MM.1S (cell line): ENCODE results near the gene RECQL5.

ENCODE experiments used
- DNase-seq: peaks from one replicate; pipeline ENCODE4 v3.0.0-alpha.2; 2015
- H2AFZ ChIP-seq: fragments of 300-600 bp; sonication (generic); 2 replicates; pipeline ENCODE4 v1.6.0; 2016; ENCODE audit warnings: antibody characterized with exemption, low read length
- H3F3A ChIP-seq: fragments of 300-600 bp; sonication (generic); 2 replicates; pipeline ENCODE4 v1.6.1; 2016; ENCODE audit warnings: mild to moderate bottlenecking, antibody characterized with exemption, low read length, moderate library complexity, mixed read lengths; ENCODE audit not compliant: insufficient read depth
- H3K27ac ChIP-seq: fragments of 300-600 bp; sonication (generic); 2 replicates; pipeline ENCODE4 v1.5.1; 2016; ENCODE audit warnings: mild to moderate bottlenecking, low read length
- H3K27me3 ChIP-seq: fragments of 300-600 bp; sonication (generic); replicated peaks from 2 replicates; pipeline ENCODE4 v1.6.0; 2016; ENCODE audit warnings: low read length; ENCODE audit not compliant: insufficient read depth
- H3K36me3 ChIP-seq: fragments of 300-600 bp; sonication (generic); replicated peaks from 2 replicates; pipeline ENCODE4 v1.6.1; 2016; ENCODE audit warnings: mild to moderate bottlenecking, low read length, mixed read lengths; ENCODE audit not compliant: insufficient read depth
- H3K4me1 ChIP-seq: fragments of 300-600 bp; sonication (generic); 2 replicates; pipeline ENCODE4 v1.6.1; 2016; ENCODE audit warnings: low read length, mixed read lengths
- H3K4me2 ChIP-seq: fragments of 300-600 bp; sonication (generic); 2 replicates; pipeline ENCODE4 v1.6.0; 2016; ENCODE audit warnings: low read depth, low read length
- H3K4me3 ChIP-seq: fragments of 300-600 bp; sonication (generic); 2 replicates; pipeline ENCODE4 v1.5.1; 2016; ENCODE audit warnings: low read length, mixed read lengths
- H3K79me2 ChIP-seq: fragments of 300-600 bp; sonication (generic); 2 replicates; pipeline ENCODE4 v1.6.1; 2016; ENCODE audit warnings: mixed run types, low read length, mixed read lengths
- H3K9ac ChIP-seq: fragments of 300-600 bp; sonication (generic); 2 replicates; pipeline ENCODE4 v1.6.1; 2016; ENCODE audit warnings: low read length, mixed read lengths
- H3K9me2 ChIP-seq: fragments of 300-600 bp; sonication (generic); replicated peaks from 2 replicates; pipeline ENCODE4 v1.6.1; 2016; ENCODE audit warnings: mild to moderate bottlenecking, low read length, mixed read lengths; ENCODE audit not compliant: insufficient read depth
- H3K9me3 ChIP-seq: fragments of 300-600 bp; sonication (generic); replicated peaks from 2 replicates; pipeline ENCODE4 v1.6.1; 2016; ENCODE audit warnings: mild to moderate bottlenecking, low read length, mixed read lengths; ENCODE audit not compliant: insufficient read depth
- H4K20me1 ChIP-seq: fragments of 300-600 bp; sonication (generic); 2 replicates; pipeline ENCODE4 v1.6.1; 2016; ENCODE audit warnings: mild to moderate bottlenecking, low read length, moderate library complexity, mixed read lengths; ENCODE audit not compliant: insufficient read depth
- EZH2 ChIP-seq: fragments of 300-600 bp; sonication (generic); optimal IDR thresholded peaks from 2 replicates; pipeline ENCODE3; 2017; ENCODE audit warnings: low read depth, mild to moderate bottlenecking, antibody characterized with exemption, low read length, mixed read lengths
- EZH2phosphoT487 ChIP-seq: fragments of 300-600 bp; sonication (generic); IDR thresholded peaks from 2 replicates; pipeline ENCODE4 v1.6.1; 2018; ENCODE audit warnings: antibody characterized with exemption, low read length
- TF ChIP-seq, protein P1 (sequence below): fragments of 300-600 bp; sonication (generic); IDR thresholded peaks from 2 replicates; pipeline ENCODE4 v1.5.1; 2016; ENCODE audit warnings: antibody characterized with exemption, low read length, mixed read lengths

Gene RECQL5

DNA sequence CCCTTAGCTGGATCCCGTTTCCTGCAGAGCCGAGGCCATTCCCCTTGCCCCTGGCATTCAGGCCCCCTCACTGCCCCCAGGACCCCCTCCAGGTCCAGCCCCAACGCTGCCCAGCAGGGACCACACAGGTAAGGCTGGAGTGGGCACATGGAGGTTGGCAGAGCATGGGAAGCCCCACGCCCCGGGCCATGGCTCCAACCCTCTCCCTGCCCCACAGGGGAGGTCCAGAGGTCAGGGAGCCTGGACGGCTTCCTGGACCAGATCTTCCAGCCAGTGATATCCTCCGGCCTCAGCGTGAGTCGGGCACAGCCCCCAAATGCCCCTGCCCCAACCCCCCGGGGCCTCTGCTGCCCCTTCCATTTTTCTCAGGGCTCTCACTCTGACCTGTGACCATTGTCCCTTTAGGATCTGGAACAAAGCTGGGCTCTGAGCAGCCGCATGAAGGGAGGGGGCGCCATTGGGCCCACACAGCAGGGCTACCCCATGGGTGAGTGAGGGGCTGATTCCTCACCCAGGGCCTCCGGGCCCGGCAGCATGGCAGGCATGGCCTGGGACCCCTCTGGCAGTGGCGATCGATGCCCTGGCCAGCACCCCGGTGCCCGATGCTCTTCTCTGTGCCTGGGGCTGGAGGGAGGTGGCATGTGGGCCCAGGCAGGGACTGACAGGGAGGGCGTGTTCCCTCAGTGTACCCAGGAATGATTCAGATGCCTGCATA is 52.2 kb downstream of the RECQL5 start:
- H4K20me1 ChIP-seq: no peaks in the 10 kb centered on the region
- no peak overlapping the region for H3K4me3 ChIP-seq
- H3K27ac ChIP-seq: no peak overlapping the region
- H3K9me3 ChIP-seq: no peaks in the 10 kb centered on the region
- H3K9me2 ChIP-seq: no peaks in the 10 kb centered on the region
- no peak for TF ChIP-seq EZH2phosphoT487
- TF ChIP-seq EZH2: no peak
- TF ChIP-seq, protein P1, sequence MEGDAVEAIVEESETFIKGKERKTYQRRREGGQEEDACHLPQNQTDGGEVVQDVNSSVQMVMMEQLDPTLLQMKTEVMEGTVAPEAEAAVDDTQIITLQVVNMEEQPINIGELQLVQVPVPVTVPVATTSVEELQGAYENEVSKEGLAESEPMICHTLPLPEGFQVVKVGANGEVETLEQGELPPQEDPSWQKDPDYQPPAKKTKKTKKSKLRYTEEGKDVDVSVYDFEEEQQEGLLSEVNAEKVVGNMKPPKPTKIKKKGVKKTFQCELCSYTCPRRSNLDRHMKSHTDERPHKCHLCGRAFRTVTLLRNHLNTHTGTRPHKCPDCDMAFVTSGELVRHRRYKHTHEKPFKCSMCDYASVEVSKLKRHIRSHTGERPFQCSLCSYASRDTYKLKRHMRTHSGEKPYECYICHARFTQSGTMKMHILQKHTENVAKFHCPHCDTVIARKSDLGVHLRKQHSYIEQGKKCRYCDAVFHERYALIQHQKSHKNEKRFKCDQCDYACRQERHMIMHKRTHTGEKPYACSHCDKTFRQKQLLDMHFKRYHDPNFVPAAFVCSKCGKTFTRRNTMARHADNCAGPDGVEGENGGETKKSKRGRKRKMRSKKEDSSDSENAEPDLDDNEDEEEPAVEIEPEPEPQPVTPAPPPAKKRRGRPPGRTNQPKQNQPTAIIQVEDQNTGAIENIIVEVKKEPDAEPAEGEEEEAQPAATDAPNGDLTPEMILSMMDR: no peak
- H3K36me3 ChIP-seq: no peaks in the 10 kb centered on the region
- no peak overlapping the region for H3K9ac ChIP-seq
- H3F3A ChIP-seq: no peaks in the 10 kb centered on the region
- no peaks in the 10 kb centered on the region for H3K4me1 ChIP-seq
- DNase-seq: no peak
- H2AFZ ChIP-seq: no peak overlapping the region
- H3K27me3 ChIP-seq: peaks cover 97% of the 10 kb centered on the region
- no peak overlapping the region for H3K4me2 ChIP-seq
- H3K79me2 ChIP-seq: no peaks in the 10 kb centered on the region

GRCh38 chr17:75614006-75614405 is 52.9 kb downstream of the RECQL5 start:
- Histone ChIP-seq H3K27me3 (peaks cover 91% of the 10 kb centered on the region), H3K27ac (no peak overlapping the region), H3K4me3 (no peak overlapping the region), H3K36me3 (no peaks in the 10 kb centered on the region), H4K20me1 (no peaks in the 10 kb centered on the region), H3F3A (no peaks in the 10 kb centered on the region), H2AFZ (no peak overlapping the region), H3K4me1 (no peaks in the 10 kb centered on the region), H3K4me2 (no peak overlapping the region), H3K9ac (no peak overlapping the region), H3K9me3 (no peaks in the 10 kb centered on the region), H3K9me2 (no peaks in the 10 kb centered on the region), H3K79me2 (no peaks in the 10 kb centered on the region)
- no peak for TF ChIP-seq EZH2phosphoT487
- TF ChIP-seq, protein P1: peak; percentile 20; the same call in 1 of the 2 replicates
- no peak for DNase-seq

DNA sequence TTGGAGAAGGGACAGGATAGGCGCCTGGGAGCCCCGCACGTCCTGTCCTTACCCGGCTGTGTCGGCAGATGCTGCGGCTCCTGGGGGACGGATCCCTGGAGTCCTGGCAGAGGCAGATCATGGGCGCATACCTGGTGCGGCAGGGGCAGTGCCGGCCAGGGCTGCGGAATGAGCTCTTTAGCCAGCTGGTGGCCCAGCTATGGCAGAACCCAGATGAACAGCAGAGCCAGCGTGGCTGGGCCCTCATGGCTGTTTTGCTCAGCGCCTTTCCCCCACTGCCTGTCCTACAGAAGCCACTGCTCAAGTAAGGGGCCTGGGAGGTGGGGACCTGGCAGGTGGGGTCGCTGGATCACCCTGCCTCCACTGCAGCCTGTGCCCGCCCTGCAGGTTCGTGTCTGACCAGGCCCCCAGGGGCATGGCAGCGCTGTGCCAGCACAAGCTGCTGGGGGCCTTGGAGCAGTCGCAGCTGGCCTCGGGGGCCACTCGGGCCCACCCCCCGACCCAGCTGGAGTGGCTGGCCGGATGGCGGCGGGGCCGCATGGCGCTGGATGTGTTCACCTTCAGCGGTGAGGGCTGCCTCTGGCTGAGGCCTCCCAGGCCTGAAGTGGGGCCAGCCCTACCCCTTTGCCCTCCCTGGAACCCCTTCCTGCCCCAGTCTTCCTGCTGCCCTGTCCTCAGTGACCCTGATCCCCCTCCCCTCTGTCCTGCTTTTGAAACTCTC is 53.9 kb downstream of the RECQL5 start:
- Histone ChIP-seq H3K9me2 (no peaks in the 10 kb centered on the region), H3K4me3 (no peak overlapping the region), H3K27me3 (peaks cover 84% of the 10 kb centered on the region), H3K9ac (no peak overlapping the region), H3K79me2 (no peaks in the 10 kb centered on the region), H3K36me3 (no peaks in the 10 kb centered on the region), H3F3A (no peaks in the 10 kb centered on the region), H4K20me1 (no peaks in the 10 kb centered on the region), H3K4me1 (no peaks in the 10 kb centered on the region), H3K27ac (no peak overlapping the region), H2AFZ (no peak overlapping the region), H3K9me3 (no peaks in the 10 kb centered on the region), H3K4me2 (no peak overlapping the region)
- TF ChIP-seq EZH2 (no peak), EZH2phosphoT487 (no peak)
- TF ChIP-seq, protein P1: no peak
- DNase-seq: no peak
